Stimulated activated CD4-positive, alpha-beta T cell treated with anti-CD3 and anti-CD28 coated beads, Interleukin-1b, Interleukin-23, amount 100 ng/mL, for 4 hours (primary cell): ENCODE data around the gene FLT3.
"Not testable (repeated sequence)": the region's sequence is repeated elsewhere in the genome, so short reads cannot be mapped to it uniquely, and the experiment has no call there.

ENCODE experiments used
- DNase-seq, 2 donors: peaks; one replicate each; pipeline ENCODE4 v3.0.0-alpha.2; 2020; ENCODE audit warnings: low read depth in 2 of 2

FLT3 gene

GRCh38 chr13:28044608-28045007 lies 55.8 kb downstream of the FLT3 start:
- DNase-seq: no peak

GRCh38 chr13:28043224-28043623 lies 57.2 kb downstream of the FLT3 start:
- DNase-seq: no peak

- no peak for DNase-seq
Observed at GRCh38 chr13:28041501-28041900, 58.9 kb downstream of the FLT3 start.

GRCh38 chr13:28041031-28041461 lies 59.3 kb downstream of the FLT3 start:
- DNase-seq: no peak

GRCh38 chr13:28037399-28037798 lies 63.0 kb downstream of the FLT3 start:
- no peak for DNase-seq

GRCh38 chr13:28035146-28035782 lies 65.1 kb downstream of the FLT3 start:
- no peak for DNase-seq

- DNase-seq: no peak
Observed at GRCh38 chr13:28033894-28034655, 66.3 kb downstream of the FLT3 start.

GRCh38 chr13:28032438-28032837 lies 67.9 kb downstream of the FLT3 start:
- DNase-seq: not testable (repeated sequence)

GRCh38 chr13:28031896-28032288 lies 68.5 kb downstream of the FLT3 start:
- no peak for DNase-seq

- DNase-seq: no peak
Observed at GRCh38 chr13:28031220-28031895, 69.0 kb downstream of the FLT3 start.

GRCh38 chr13:28027607-28028364 lies 72.6 kb downstream of the FLT3 start:
- DNase-seq: no peak

- no peak for DNase-seq
Observed at GRCh38 chr13:28027071-28027470, 73.3 kb downstream of the FLT3 start.

GRCh38 chr13:28026508-28026907 lies 73.9 kb downstream of the FLT3 start:
- no peak for DNase-seq

GRCh38 chr13:28022848-28023518 lies 77.4 kb downstream of the FLT3 start:
- no peak for DNase-seq

- DNase-seq: no peak
Observed at GRCh38 chr13:28014301-28014700, 86.1 kb downstream of the FLT3 start.

- DNase-seq: no peak
Observed at GRCh38 chr13:28013482-28013881, 86.9 kb downstream of the FLT3 start.

- no peak for DNase-seq
Observed at GRCh38 chr13:28012896-28013295, 87.5 kb downstream of the FLT3 start.

- no peak for DNase-seq
Observed at GRCh38 chr13:28012383-28012782, 88.0 kb downstream of the FLT3 start.

- no peak for DNase-seq
Observed at GRCh38 chr13:28010046-28010445, 90.3 kb downstream of the FLT3 start.

GRCh38 chr13:28005016-28005415 lies 95.4 kb downstream of the FLT3 start:
- DNase-seq: not testable (repeated sequence)

- no peak for DNase-seq
Observed at GRCh38 chr13:28002886-28003698, 97.3 kb downstream of the FLT3 start.
